Measurements from ENCODE around the gene ECSIT.

DNA sequence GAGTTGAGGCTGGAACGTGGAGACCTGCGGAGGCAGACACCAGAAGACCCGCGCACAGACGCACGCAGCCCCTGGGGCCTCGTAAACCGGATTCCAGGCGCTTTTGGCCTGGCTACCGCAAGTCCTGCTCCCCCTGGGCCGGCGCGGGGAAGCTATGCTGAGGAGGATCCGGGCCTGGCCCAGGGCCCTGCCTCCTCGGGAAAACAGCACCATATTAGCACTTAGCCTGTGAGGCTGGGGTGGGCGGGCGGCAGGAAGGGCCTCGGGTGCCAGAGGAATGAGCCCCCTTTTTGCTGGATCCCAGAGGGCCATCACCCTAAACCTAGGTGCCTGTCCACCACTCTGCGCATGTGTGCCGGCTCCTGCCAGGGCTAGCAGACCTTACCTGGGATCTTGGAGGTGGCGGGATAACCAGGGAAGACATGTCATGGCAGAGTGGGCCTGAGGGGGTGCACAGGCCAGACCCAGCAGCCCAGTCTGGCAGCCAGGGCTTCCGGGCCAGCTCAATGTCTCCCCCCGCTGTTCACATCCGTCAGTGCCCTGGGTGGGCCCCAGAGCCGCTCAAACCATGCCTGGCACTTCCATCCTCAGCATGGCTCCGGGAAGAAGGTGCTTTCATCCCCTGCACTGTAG is 22.8 kb upstream of the ECSIT start:
- TF ChIP-seq CTCF (IDR thresholded peaks at IDR 0.05), result no peak; the same call in 1 of the 2 replicates
- no peak for TF ChIP-seq POLR2AphosphoS5 (IDR thresholded peaks at IDR 0.05; ENCODE audit: low read depth, low read length)
